Small intestine (tissue), 7 donors: ENCODE data around the gene CTNNA3. TPM values are rescaled to one million over a fixed set of nuclear protein-coding genes. Genes with fewer than 3 reads are reported as not detected.

ENCODE experiments used
- DNase-seq, 2 donors: peaks; one replicate each; pipeline versions ENCODE4 v3.0.0 to v3.0.0-alpha.2; 2013
- FAIRE-seq: peaks from 2 replicates; lab custom pipeline; 2012; peaks lifted over from hg19 to GRCh38; lab: Jason Lieb, UNC
- H3K27ac ChIP-seq, 3 donors: one replicate each; pipeline ENCODE4 v1.5.1; 2013; ENCODE audit warnings: low read length in 2 of 3, mild to moderate bottlenecking in 2 of 3, control low read depth in 1 of 3, inconsistent platforms in 1 of 3, low read depth in 1 of 3, moderate library complexity in 1 of 3
- H3K27me3 ChIP-seq, 3 donors: one replicate each; pipeline ENCODE4 v1.6.1; 2013; ENCODE audit warnings: low read length in 3 of 3, inconsistent platforms in 1 of 3; ENCODE audit not compliant: control insufficient read depth in 3 of 3, insufficient read depth in 3 of 3
- H3K36me3 ChIP-seq, 3 donors: one replicate each; pipeline ENCODE4 v1.6.1; 2013; ENCODE audit warnings: low read length in 3 of 3, inconsistent platforms in 1 of 3, low read depth in 1 of 3, mild to moderate bottlenecking in 1 of 3, moderate library complexity in 1 of 3; ENCODE audit not compliant: control insufficient read depth in 3 of 3, insufficient read depth in 2 of 3
- H3K4me1 ChIP-seq, 3 donors: one replicate each; pipeline ENCODE4 v1.6.1; 2013; ENCODE audit warnings: low read length in 2 of 3, inconsistent platforms in 1 of 3, low read depth in 1 of 3, mild to moderate bottlenecking in 1 of 3, moderate library complexity in 1 of 3; ENCODE audit not compliant: control insufficient read depth in 3 of 3, insufficient read depth in 2 of 3
- H3K4me3 ChIP-seq, 3 donors: one replicate each; pipeline ENCODE4 v1.5.1; 2013; ENCODE audit warnings: low read length in 3 of 3, control low read depth in 1 of 3, inconsistent platforms in 1 of 3, low read depth in 1 of 3, mild to moderate bottlenecking in 1 of 3, moderate library complexity in 1 of 3
- H3K9me3 ChIP-seq, 2 donors: one replicate each; pipeline ENCODE4 v1.6.1; 2013; ENCODE audit warnings: low read depth in 1 of 2, low read length in 1 of 2; ENCODE audit not compliant: control insufficient read depth in 2 of 2, insufficient read depth in 1 of 2
- WGBS, 3 donors: extraction: QIAGEN DNeasy Blood & Tissue Kit; methylation state at CpG; one replicate each; pipeline ENCODE4 v1.1.7; 2013; 5-methylcytosine and 5-hydroxymethylcytosine counted together
- polyA plus RNA-seq, 4 donors: library from polyadenylated mRNA; stranded (reverse) in 3 of 4; unstranded in 1 of 4; fragments of 200-250 nt in 3 of 4; fragments of 120-200 nt in 1 of 4; gene quantifications; one replicate each; pipeline versions ENCODE4 v1.2.1 to v1.2.3, GENCODE V29; 2013
- donor health status: healthy with polysubstance abuse.
- donor health status: control.
- donor health status: control.
- donor health status: Bipolar disorder and iron deficiency.
- donor health status: healthy.

The CTNNA3 gene
- polyA plus RNA-seq, 4 donors = 0.24 to 0.38 TPM; not detected in 2

DNA sequence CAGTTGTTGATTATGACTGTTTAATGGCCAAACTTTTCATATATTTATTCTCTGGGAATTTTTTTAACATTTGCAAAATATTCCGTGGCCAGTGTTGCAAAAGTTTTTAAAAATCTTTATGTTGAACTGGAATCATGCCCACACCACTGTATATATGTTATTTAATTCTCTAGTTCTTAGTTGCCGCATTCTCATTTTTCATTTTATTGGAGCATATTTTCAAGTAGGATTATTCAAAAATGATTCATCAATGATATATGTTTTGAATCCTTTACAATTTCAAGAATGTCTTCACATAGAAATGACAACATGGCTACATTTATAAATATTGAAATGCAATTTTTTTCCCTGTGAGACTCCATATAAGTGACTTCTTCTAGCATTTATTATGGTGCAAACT lies 958.8 kb downstream of the CTNNA3 start:
- Histone ChIP-seq H3K4me1 (no peaks in the 10 kb centered on the region), H3K4me3 (no peak overlapping the region), H3K27me3 (no peaks in the 10 kb centered on the region), H3K27ac (no peak overlapping the region), H3K9me3 (no peaks in the 10 kb centered on the region), H3K36me3 (no peaks in the 10 kb centered on the region)
- WGBS, 3 donors = 86 to 92% (median 88%) methylated on average over 2 of the region's 2 CpGs
- DNase-seq (no peak), FAIRE-seq (no peak)

DNA sequence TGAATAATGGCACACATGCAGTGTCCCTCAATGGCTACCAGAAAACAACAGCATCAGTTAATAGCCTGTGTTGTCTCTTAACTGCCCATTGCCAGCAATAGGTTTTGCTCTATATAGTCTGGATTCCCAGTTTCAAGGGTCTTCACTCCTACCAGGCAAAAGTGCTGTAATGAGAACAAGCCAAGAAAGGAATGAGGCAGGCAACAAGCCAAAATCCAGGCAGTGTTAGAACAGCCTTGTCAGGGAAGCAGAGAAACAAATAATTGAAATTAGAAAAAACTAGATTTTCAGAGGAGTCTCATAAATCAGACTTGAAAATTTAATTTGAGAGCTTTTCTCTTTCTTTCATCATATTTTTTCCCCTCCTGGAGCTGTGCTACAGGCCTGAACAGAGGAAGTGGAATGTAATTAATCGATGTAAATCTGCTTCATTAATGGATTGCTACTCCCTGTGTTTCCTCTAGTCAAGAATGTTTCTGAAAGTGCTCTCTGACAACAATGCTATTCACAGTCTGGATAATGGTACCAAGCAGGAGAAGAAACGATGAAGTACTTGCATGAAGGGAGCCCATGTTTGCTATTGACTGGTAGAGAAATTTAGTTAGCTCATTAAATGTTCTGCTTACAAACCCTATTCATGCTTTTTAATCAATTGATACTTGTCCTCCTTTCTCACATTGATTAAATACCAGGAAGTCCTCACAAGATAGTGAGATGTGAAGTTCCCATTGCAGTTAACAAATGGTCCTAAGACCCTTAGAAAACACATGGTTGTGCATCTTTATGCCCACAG lies 972.2 kb downstream of the CTNNA3 start:
- no peaks in the 10 kb centered on the region for H3K4me1 ChIP-seq
- no peak for FAIRE-seq
- no peak for DNase-seq
- 71 to 80% (median 74%) methylated on average over 2 of the region's 2 CpGs for WGBS, 3 donors
- no peaks in the 10 kb centered on the region for H3K9me3 ChIP-seq
- H3K4me3 ChIP-seq = no peak overlapping the region
- H3K36me3 ChIP-seq = no peaks in the 10 kb centered on the region
- no peaks in the 10 kb centered on the region for H3K27me3 ChIP-seq
- H3K27ac ChIP-seq = no peak overlapping the region

DNA sequence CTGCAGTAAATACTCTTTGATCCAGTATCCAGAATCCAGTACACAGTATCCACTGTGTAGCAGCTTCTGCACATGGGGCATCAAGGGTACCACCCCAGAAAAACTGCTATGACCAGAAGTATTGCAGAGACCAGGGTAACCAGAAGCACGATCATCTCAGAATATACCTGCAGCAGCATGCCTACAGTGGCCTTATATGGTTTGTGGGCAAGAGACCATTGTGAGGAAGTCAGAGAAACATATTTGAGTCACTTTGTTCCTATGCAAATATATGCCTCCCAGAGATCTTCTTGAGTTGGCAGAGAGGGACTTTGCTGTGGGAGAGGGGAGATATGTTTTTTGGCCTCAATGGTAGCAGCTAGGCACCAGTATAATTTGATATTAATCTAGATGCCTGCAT lies 976.5 kb downstream of the CTNNA3 start:
- Histone ChIP-seq H3K4me3 (no peak overlapping the region), H3K36me3 (no peaks in the 10 kb centered on the region), H3K9me3 (no peaks in the 10 kb centered on the region), H3K27me3 (no peaks in the 10 kb centered on the region), H3K27ac (no peak overlapping the region), H3K4me1 (peaks cover 0 to 13% (median 3%) of the 10 kb centered on the region in 3 donors)
- no peak for FAIRE-seq
- no peak for DNase-seq
- 75 to 89% (median 79%) methylated on average over 1 of the region's 1 CpG for WGBS, 3 donors

DNA sequence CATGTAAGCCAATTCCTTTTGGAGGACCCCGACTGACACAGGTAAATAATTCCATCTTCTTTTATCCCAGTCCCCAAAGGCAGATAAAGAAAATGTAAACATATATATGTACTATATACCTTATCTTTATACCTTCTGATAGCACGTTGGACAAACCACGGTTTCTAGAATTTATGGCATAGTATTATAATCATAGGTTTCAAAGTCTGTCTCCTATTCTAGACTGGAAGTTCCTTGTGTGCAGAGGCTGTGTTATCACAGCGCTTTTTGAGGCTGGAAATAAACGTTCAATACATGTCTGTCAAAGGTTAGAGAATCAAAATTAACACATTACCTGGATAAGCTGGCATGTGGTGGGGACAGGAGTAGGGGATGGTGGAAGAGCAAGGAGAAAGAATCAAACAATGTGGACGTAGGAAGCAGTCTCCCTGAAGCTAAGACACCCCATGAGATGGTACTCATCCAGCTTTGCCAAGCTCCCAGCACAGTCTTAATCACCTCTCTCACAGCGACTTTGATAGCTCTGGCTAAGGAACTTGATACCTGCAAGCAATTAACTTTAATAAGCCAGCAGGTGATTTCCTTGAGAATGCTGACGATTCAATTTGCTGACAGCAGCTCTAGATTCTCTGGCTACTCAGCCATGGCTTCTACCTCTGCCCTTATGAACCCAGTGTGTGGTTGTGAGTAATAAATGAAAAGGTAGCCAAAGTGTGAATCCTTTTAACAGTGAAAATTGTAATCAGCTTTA lies 978.6 kb downstream of the CTNNA3 start:
- DNase-seq (peak; percentile 85 to 95), FAIRE-seq (peak; percentile 15)
- H3K27me3 ChIP-seq = no peaks in the 10 kb centered on the region
- H3K4me1 ChIP-seq = peaks cover 0 to 13% (median 3%) of the 10 kb centered on the region in 3 donors
- H3K36me3 ChIP-seq = no peaks in the 10 kb centered on the region
- peak overlapping the region; percentile 22 to 90 (median 38) for H3K27ac ChIP-seq
- H3K9me3 ChIP-seq = no peaks in the 10 kb centered on the region
- WGBS, 3 donors = 14 to 56% (median 31%) methylated on average over 8 of the region's 8 CpGs
- no peak overlapping the region for H3K4me3 ChIP-seq

DNA sequence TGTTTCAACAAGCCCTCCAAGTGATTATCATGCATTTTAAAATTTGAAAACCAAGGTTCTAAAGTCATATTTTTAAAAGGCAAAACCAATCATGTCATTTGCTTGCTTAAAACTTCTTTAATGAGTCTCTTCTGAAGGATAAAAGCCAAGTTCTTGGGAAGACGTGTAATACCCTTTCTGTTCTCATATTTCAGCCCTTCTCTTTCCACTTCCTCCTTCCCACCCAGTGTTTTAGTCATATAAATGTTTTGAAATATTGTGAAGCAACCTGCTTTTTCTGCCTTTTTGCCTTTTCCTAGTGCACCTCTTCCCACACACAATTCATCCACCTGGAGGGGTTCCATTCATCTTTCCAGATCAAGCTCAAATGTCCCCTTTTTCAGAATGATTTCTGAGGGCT lies 981.3 kb downstream of the CTNNA3 start:
- no peaks in the 10 kb centered on the region for H3K27me3 ChIP-seq
- no peaks in the 10 kb centered on the region for H3K9me3 ChIP-seq
- H3K27ac ChIP-seq = no peak overlapping the region
- H3K36me3 ChIP-seq = no peaks in the 10 kb centered on the region
- 65 to 83% (median 66%) methylated on average over 1 of the region's 1 CpG for WGBS, 3 donors
- FAIRE-seq (no peak), DNase-seq (no peak)
- H3K4me1 ChIP-seq = peaks cover 0 to 13% (median 3%) of the 10 kb centered on the region in 3 donors
- H3K4me3 ChIP-seq = no peak overlapping the region

DNA sequence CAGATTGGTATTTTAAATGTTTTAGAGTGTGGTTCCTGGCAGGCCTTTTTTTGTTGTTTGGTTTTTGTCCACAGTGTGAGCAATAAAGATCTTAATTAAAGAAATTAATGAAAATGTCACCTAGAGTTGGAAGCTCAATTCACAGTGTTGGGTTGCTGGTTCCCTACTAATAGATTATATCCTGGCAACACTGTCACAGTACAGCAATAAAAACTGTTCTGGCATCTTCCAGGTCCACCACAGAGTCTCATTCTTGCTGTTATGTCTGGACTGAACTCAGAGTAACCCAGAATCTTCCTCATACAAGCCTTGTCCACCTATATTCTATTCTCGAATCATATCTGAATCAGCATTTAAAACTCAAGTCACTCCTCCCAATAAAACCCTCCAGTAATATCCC lies 982.6 kb downstream of the CTNNA3 start:
- H3K4me3 ChIP-seq = no peak overlapping the region
- peaks cover 0 to 13% (median 3%) of the 10 kb centered on the region in 3 donors for H3K4me1 ChIP-seq
- DNase-seq = no peak
- no peaks in the 10 kb centered on the region for H3K36me3 ChIP-seq
- no peak for FAIRE-seq
- WGBS, 3 donors = 86 to 93% (median 92%) methylated on average over 1 of the region's 1 CpG
- no peaks in the 10 kb centered on the region for H3K9me3 ChIP-seq
- no peaks in the 10 kb centered on the region for H3K27me3 ChIP-seq
- no peak overlapping the region for H3K27ac ChIP-seq

DNA sequence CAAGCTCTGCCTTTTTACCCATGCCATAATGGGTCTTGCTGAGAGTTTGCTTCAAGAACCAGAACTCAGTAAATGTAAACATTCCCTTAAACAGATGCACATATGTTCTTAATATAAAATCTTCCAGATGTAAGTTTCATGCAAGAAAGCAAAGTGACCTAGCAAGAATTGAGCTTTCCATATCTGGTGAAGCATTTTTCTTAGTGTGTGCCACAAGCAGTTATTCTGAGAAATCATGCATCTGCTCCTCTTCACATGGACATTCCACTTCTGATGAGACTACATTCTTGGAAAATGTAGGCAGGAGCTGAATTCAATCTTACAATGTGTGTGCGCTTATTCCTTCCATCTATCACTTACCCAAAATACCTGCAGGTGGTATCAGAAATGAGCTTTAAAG lies 997.9 kb downstream of the CTNNA3 start:
- WGBS, 3 donors = 92 to 97% (median 94%) methylated on average over 1 of the region's 1 CpG
- H3K27ac ChIP-seq = no peak overlapping the region
- no peaks in the 10 kb centered on the region for H3K27me3 ChIP-seq
- no peak for DNase-seq
- H3K4me3 ChIP-seq = no peak overlapping the region
- no peaks in the 10 kb centered on the region for H3K36me3 ChIP-seq
- FAIRE-seq = no peak
- no peaks in the 10 kb centered on the region for H3K9me3 ChIP-seq
- no peaks in the 10 kb centered on the region for H3K4me1 ChIP-seq

DNA sequence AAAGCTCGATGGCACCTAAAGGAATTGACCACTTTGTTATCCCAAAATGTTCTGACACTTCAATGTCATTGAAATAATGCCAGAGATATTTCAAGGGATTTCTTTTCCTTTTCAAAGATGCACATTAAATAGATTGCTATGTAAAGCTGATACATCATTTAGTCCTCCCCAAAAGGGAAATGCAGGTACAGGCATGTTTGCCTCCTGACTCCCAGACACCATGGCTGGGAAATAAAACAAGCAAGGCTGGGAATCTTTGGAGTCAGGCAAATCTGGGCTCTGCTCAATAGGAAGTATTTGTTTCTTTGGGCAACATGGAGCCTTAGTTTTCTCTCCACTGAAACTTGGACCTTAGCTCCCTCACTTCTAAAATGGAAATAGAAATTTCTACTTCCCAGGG lies 1000.9 kb downstream of the CTNNA3 start:
- 43 to 91% (median 84%) methylated on average over 1 of the region's 1 CpG for WGBS, 3 donors
- Histone ChIP-seq H3K36me3 (no peaks in the 10 kb centered on the region), H3K27ac (no peak overlapping the region), H3K9me3 (no peaks in the 10 kb centered on the region), H3K4me1 (no peaks in the 10 kb centered on the region), H3K27me3 (no peaks in the 10 kb centered on the region), H3K4me3 (no peak overlapping the region)
- no peak for FAIRE-seq
- no peak for DNase-seq
